ENCODE results near the gene PTN.

PTN gene

DNA sequence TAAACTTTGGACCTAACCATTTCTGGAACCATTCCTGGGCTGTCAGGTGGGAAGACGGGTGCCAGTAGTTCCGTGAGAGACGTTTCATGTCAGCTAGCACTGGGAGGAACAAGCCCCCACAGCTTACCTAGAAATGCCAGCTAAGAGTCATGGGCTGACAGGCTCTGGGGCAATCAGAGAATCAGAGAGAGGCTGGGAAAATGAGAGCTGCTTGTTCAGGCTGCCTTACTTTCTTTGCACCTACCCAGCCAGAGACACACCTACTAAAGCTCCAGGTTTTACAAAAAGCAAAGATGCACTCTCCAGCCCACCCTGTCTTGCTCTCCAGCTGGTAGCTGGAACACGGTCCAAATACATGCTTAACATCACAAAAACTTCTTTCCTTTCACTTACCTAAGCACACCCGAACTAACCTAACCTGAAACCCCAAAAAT lies 688 bp downstream of the PTN start:
- DNase-seq (ENCODE audit: low spot score): no peak
- Histone ChIP-seq H3K27ac (no peak overlapping the region), H3K4me3 (peak overlapping the region; percentile 71)
- TF ChIP-seq CTCF (IDR thresholded peaks at IDR 0.05): no peak

- TF ChIP-seq CTCF (IDR thresholded peaks at IDR 0.05): no peak
- no peak for DNase-seq (ENCODE audit: low spot score)
- Histone ChIP-seq H3K4me3 (peak overlapping the region; percentile 71), H3K27ac (no peak overlapping the region)
These were observed 1.3 kb downstream of the PTN start for GRCh38 chr7:137342265-137342664.

DNA sequence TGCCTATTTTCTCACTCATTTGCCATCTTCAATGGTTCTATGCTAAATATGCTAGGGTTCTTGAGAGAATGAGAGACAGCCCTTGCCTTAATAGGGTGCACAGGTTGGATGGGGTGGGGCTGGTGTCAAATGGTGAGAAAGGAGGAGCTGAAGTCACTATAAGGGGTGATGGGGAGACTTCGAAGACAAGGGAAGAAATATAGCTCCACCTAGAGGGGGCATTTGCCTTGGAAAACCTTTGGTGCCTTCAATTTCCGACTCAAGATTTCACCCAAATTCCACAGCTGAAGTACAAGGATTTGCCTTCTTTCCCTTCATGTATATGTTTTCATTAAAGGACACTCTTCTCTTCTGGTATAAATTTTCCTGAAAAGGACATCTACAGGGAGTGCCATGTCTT lies 5.6 kb downstream of the PTN start:
- no peak for DNase-seq (ENCODE audit: low spot score)
- Histone ChIP-seq H3K27ac (no peak overlapping the region), H3K4me3 (no peak overlapping the region)
- TF ChIP-seq CTCF (IDR thresholded peaks at IDR 0.05): no peak

- H3K27ac ChIP-seq: no peak overlapping the region
- no peak overlapping the region for H3K4me3 ChIP-seq
- TF ChIP-seq CTCF (IDR thresholded peaks at IDR 0.05): no peak
- DNase-seq (ENCODE audit: low spot score): no peak
These were observed 7.7 kb downstream of the PTN start for GRCh38 chr7:137335814-137336213.

DNA sequence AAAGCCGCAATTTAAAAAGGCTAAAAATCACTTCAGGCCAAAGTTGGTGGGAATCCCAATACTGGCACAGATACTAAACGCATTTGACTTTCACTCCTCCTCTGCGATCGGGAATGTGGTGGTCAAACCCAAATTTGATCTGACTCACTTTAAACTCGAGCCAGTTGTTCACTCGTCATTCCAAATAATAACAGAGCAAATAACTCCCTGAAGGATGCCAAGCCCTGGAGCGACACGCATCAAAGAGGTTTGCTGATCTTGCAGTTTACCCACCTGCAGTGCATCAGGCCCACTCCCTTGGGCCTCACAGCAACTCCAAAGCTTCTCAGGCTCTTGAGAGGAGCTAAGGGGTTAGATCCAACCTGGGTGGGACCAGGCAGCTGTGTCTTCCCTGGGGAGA lies 12.2 kb downstream of the PTN start:
- Histone ChIP-seq H3K27ac (no peak overlapping the region), H3K4me3 (no peak overlapping the region)
- no peak for DNase-seq (ENCODE audit: low spot score)
- no peak for TF ChIP-seq CTCF (IDR thresholded peaks at IDR 0.05)

GRCh38 chr7:137329411-137329810 lies 14.1 kb downstream of the PTN start:
- TF ChIP-seq CTCF (IDR thresholded peaks at IDR 0.05): no peak
- DNase-seq (ENCODE audit: low spot score): no peak
- no peak overlapping the region for H3K27ac ChIP-seq
- H3K4me3 ChIP-seq: no peak overlapping the region

- TF ChIP-seq CTCF (IDR thresholded peaks at IDR 0.05): no peak
- DNase-seq (ENCODE audit: low spot score): no peak
- Histone ChIP-seq H3K4me3 (no peak overlapping the region), H3K27ac (no peak overlapping the region)
These were observed 15.0 kb downstream of the PTN start for GRCh38 chr7:137328373-137329120.
